Measurements from ENCODE around the gene MAGOH. TPM values are rescaled to one million over a fixed set of nuclear protein-coding genes. Genes with fewer than 3 reads are reported as not detected.
"Not testable (repeated sequence)": the region's sequence is repeated elsewhere in the genome, so short reads cannot be mapped to it uniquely, and the experiment has no call there.

MAGOH gene
- 100 to 1,000 TPM in 2 of 3 donors, 10 to 100 TPM in 1; 63.4 to 109 (median 109) TPM for polyA plus RNA-seq

DNA sequence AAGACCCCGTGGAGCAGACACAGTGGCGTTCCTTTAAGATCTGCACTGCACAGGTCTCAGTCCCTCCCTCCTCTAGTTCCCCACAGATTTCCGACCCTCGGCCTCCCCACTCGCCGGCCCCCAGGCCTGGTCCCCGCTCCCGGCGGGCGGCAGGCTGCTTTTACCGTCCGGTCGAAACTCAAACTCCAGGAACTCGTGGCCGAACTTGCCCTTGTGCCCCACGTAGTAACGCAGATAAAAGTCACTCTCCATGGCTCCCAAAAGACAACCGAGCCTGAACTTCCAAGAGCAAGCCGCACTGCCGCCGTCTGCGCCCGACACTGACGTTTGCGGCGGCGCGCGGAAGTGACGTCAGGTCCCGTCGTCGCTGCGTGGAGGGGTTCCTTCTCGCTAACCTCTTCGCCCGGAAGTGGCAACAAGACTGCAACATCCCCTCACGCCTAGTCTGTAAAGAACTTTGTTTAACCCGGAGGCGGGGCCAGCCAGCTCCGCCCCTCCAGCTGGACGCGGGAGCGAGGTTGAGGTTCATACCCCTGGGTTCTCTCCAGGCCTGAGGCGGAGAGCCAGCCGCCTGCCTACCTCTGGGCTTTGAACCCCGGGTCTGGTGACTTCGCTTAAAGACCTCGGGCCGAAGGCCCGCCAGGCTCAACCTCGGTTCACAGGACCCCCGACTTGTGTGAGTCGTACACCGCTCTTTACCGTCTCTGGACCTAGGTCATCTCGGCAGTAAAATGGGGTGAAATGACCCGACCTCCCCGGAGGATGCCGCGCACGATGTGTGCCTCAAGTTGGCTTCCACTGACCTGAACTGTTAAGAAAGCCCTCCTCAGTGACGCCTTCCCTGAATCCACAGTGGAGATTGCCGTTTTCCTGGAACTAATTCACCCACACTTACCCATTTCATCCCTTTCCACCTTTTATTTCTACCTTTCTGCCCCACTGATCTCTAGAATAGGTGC is at the start of gene MAGOH:
TSS of gene MAGOH (minus strand) at position 322 of the 959 bp plus-strand sequence. CDS start at position 252, 70 bp downstream.
- Mint-ChIP-seq H3K4me3 (peak within 1 kb of the TSS; percentile 97 to 98 (median 98)), H3K36me3 (peaks cover 5 to 14% (median 10%) of the 10 kb centered on the region in 3 donors), H3K27ac (peak within 1 kb of the TSS; percentile 96 to 99 (median 98)), H3K4me1 (peaks cover 31 to 34% of the 10 kb centered on the region in 2 donors), H3K27me3 (ENCODE audit: low read depth in 3 of 3) (peaks cover 5 to 8% (median 6%) of the 10 kb centered on the region in 3 donors), H3K9me3 (no peaks in the 10 kb centered on the region)
- DNase-seq = peak; percentile 95 to 96 (median 95)

DNA sequence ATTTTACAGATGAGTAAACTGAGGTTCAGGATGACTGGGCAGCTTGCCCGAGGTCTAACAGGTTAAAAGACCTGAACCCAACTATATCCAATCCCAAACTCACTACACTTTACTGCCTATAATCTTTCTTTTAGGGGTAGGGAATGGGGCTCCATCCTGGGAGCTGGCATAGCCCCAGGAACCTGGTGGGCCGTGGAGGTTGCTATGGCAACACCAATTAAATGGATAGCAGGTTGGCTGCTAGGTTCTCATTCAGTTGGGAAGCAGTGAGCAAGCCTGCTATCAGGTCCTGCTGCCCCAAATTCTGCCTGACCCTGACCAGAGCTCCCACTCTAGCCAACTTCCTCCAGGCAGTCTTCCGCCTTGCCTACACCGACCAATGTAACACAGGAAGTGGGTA is 48.6 kb upstream of the MAGOH start:
- Mint-ChIP-seq H3K9me3 (no peaks in the 10 kb centered on the region), H3K36me3 (peaks cover 0 to 5% (median 0%) of the 10 kb centered on the region in 3 donors), H3K4me1 (peaks cover 18 to 22% of the 10 kb centered on the region in 2 donors), H3K27ac (peak overlapping the region in 1 of 6 donors; percentile 65), H3K27me3 (ENCODE audit: low read depth in 3 of 3) (no peaks in the 10 kb centered on the region), H3K4me3 (no peak overlapping the region)
- no peak for DNase-seq

DNA sequence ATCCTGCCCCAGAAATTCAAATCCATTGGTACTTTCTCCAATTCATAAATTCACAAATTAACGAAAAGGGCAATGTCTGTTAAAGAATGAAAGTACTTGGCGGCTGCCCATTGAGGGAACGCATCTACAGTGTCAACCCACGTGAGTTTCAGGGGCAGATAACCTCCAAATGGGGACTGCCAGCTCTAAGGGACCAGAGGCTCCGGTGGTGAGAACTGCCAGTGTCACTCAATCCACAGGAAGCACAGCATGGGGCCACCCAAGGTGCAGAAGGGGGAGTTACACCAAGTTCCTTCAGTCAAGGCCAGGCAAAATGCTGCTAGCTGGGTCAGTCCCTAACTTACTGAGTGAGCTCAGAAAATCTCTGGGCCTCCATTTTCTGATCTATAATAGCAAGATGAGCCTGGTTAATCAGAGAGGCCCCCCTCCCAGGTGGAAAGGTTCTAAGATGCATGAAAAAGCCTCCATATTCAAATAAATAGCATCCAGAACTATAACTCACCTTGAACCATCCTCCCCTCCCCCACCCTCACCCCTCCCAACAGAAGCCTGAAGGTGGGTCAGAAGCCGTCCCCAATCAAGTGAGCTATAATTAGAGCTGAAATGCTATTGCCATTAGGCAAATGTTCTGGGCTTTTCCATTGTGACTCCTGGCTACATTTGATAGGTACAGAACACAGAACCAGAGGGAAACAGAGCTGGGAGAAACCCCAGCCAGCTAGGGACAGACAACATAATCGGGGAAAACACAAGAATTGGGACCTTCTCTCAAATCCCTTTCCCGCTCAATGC is 47.8 kb upstream of the MAGOH start:
- H3K4me3 Mint-ChIP-seq = peak overlapping the region in 1 of 5 donors; percentile 23
- no peak overlapping the region for H3K27ac Mint-ChIP-seq
- peak; percentile 7 to 28 (median 21) for DNase-seq
- no peaks in the 10 kb centered on the region for H3K9me3 Mint-ChIP-seq
- H3K27me3 Mint-ChIP-seq (ENCODE audit: low read depth in 3 of 3) = no peaks in the 10 kb centered on the region
- H3K36me3 Mint-ChIP-seq = peaks cover 0 to 5% (median 3%) of the 10 kb centered on the region in 3 donors
- peaks cover 18 to 22% of the 10 kb centered on the region in 2 donors for H3K4me1 Mint-ChIP-seq

DNA sequence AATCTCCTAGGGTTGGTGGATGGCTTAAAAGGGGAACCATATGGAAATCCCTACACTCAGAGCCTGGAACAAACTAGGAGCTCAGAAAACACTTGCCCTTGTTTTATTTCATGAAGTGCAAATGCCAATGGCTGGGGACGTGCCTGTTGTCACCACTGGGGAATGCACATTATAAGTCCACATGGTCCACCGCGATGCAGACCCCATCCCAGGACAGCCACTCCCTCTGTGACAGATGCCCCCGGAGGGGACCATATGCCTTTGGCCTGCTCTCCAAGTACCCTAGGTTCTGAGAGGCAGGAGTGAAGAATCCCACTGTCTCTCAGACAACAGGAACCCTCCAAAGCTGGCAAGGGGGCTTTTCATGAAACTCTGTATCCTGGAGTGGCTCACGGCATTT is 47.2 kb upstream of the MAGOH start:
- no peaks in the 10 kb centered on the region for H3K9me3 Mint-ChIP-seq
- H3K4me1 Mint-ChIP-seq = peaks cover 18 to 22% of the 10 kb centered on the region in 2 donors
- H3K27me3 Mint-ChIP-seq (ENCODE audit: low read depth in 3 of 3) = no peaks in the 10 kb centered on the region
- H3K4me3 Mint-ChIP-seq = no peak overlapping the region
- H3K36me3 Mint-ChIP-seq = peaks cover 0 to 5% (median 3%) of the 10 kb centered on the region in 3 donors
- DNase-seq = no peak
- no peak overlapping the region for H3K27ac Mint-ChIP-seq

DNA sequence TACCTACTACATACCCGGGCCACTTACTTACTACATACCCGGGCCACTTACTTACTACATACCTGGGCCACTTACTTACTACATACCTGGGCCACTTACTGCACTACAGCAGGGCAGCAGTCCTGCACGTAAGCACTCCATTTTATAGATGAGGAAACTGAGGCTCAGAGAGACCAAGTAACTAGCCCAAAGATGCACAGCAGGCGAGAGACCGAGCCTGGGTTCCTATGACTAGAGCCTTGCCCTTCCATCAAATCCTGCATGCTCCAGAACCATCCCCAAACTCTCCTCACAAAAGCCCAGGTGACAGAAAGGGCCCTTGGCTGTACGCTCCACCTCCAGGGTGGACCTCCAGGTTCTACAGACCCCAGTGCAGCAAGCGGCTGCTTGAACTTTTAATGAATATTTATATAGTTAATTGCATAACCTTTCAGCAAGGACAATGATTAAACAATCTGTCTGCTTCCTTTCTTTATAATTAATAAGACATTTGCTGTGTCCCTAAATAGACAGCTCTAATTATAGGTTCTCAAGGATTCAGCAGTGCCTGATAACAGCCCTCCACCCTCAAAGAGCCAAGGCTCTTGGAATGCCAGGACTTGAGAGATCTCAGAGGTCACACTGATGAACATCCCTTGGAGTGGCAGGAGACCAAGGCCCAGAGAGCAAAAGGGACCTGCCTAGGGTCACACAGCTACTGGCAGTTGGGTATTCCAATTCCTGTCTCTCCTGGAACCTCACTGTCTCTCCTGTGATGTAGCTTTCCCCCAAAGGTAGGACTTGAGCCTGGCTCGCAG is 46.1 kb upstream of the MAGOH start:
- Mint-ChIP-seq H3K36me3 (peaks cover 0 to 3% (median 0%) of the 10 kb centered on the region in 3 donors), H3K27me3 (ENCODE audit: low read depth in 3 of 3) (no peaks in the 10 kb centered on the region), H3K27ac (peak overlapping the region in 1 of 6 donors; percentile 30), H3K4me3 (no peak overlapping the region), H3K9me3 (no peaks in the 10 kb centered on the region), H3K4me1 (peaks cover 18 to 22% of the 10 kb centered on the region in 2 donors)
- no peak for DNase-seq

DNA sequence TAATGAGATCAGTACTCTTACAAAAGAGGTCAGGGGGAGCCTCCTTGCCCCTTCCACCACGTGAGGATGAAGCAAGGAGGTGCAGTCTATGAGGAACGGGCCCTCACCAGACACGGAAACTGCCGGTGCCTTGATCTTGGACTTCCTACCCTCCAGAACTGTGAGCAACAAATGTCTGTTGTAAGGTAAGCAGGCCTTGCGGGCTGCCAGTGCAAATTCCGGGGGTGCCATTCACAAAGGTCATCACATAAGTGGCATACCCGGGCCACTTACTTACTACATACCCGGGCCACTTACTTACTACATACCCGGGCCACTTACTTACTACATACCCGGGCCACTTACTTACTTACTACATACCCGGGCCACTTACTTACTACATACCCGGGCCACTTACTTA is 44.8 kb upstream of the MAGOH start:
- not testable (repeated sequence) for H3K4me3 Mint-ChIP-seq; H3K27me3 Mint-ChIP-seq (ENCODE audit: low read depth in 3 of 3); H3K9me3 Mint-ChIP-seq; H3K36me3 Mint-ChIP-seq; H3K27ac Mint-ChIP-seq; DNase-seq
- peaks cover 18 to 22% of the 10 kb centered on the region in 2 donors for H3K4me1 Mint-ChIP-seq

DNA sequence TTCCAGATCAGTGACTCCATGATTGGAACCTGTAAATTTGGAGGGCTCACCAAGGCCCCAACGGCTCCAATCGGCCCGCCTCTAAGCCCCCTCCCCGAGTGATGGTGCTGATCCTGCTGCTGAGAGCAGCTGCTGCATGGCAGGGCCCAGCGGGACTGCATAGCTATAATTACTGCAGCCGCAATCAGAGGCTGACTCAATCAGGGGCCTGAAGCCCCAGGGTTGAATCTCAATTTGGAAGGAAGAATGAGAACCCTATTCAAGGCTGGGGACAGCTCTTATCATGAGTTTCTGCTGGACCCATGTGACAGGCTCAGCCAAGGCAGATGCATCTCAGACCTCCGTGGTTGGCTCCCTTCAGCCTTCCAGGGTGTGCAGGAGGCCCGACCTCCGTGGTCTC is 42.8 kb upstream of the MAGOH start:
- H3K4me1 Mint-ChIP-seq = peaks cover 4 to 8% of the 10 kb centered on the region in 2 donors
- H3K27ac Mint-ChIP-seq = peak overlapping the region in 1 of 6 donors; percentile 79
- DNase-seq = no peak
- H3K36me3 Mint-ChIP-seq = peaks cover 3 to 6% (median 3%) of the 10 kb centered on the region in 3 donors
- H3K4me3 Mint-ChIP-seq = no peak overlapping the region
- no peaks in the 10 kb centered on the region for H3K9me3 Mint-ChIP-seq
- H3K27me3 Mint-ChIP-seq (ENCODE audit: low read depth in 3 of 3) = no peaks in the 10 kb centered on the region

DNA sequence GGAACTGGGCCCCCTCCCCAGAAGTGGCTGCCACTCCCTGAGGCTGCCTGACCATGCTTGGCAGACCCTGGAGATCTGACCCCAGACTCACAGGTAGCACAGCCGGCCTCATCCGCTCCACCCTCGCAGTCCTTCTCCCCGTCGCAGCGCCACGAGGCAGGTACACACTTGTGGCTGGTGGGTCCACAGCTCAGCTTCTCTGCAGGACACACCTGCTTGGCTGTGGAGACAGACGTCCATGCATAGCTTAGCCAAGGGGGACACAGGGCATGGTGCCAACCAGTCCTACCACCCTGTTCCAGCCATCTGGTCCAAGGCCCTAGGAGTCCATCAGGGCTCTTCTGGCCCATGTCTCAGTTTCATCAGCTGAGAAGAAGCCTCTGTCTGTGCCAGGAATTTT is 42.2 kb upstream of the MAGOH start:
- no peak overlapping the region for H3K4me3 Mint-ChIP-seq
- no peak for DNase-seq
- H3K27me3 Mint-ChIP-seq (ENCODE audit: low read depth in 3 of 3) = no peaks in the 10 kb centered on the region
- no peak overlapping the region for H3K27ac Mint-ChIP-seq
- H3K36me3 Mint-ChIP-seq = peaks cover 3 to 6% (median 3%) of the 10 kb centered on the region in 3 donors
- peaks cover 0 to 2% of the 10 kb centered on the region in 2 donors for H3K4me1 Mint-ChIP-seq
- H3K9me3 Mint-ChIP-seq = no peaks in the 10 kb centered on the region

DNA sequence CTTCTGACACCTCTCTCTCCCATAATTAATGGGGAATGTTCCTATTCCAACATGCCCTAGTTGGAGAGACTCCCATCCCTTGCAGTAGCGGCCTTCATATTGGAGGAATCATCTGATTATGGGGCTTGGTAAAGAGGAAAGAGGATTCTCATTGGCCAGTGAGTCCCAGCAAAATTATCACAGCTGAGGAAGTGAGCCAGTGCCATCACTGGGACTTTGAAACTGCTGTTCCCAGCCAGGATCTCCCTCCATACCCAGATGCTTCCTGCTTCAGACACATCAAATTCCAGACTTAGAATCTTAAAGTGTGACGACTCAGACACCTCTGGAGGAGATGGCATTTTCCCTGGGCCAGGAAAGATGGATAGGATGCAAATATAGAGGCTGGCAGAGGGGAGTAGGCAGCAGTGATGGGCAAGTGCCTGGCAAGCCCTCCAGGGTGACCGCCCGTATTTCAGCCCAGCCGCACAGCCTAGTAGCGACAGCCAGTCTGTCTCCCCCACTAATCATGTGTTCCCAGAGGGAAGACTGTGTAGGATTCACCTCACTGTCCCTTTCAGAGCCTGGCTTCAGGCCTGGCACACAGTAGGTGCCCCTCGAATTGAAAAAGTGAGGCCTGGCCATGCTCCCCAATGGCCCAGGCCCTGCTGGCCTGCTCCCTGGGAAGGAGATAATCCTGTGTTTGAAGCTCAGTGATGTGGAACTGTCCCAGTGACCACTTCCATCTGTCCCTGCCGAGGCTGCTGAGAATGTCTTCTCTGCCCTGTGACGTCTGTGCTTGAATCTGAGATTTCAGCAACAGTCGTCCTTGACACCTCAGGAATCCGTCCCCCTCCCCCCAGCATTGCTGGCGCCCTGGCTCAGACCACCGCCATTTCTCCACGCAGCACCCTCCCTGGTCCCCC is 41.2 kb upstream of the MAGOH start:
- no peaks in the 10 kb centered on the region for H3K9me3 Mint-ChIP-seq
- H3K36me3 Mint-ChIP-seq = peaks cover 3 to 6% (median 3%) of the 10 kb centered on the region in 3 donors
- no peaks in the 10 kb centered on the region for H3K27me3 Mint-ChIP-seq (ENCODE audit: low read depth in 3 of 3)
- no peak overlapping the region for H3K27ac Mint-ChIP-seq
- H3K4me3 Mint-ChIP-seq = no peak overlapping the region
- DNase-seq = no peak
- peaks cover 0 to 1% of the 10 kb centered on the region in 2 donors for H3K4me1 Mint-ChIP-seq

DNA sequence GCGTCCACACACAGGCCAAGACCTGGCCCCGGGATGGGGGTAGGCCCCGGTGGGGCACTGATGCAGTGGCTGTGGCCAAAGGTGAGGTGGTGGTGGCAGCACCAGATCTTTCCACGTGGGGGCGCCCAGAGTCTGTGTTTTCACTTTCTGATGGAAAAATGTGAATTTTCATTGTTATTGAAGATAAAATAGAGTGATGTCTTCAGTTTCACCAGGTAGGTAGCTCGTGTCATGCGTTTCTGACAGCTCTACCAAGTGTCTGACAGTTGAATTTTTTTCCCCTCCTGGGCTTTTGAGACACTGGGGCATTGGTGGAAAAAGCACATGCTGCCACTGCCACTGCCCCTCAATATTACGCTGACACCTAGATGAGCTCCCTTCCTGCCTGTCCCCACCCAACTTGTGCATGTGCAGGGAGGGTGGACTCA is 40.0 kb upstream of the MAGOH start:
- Mint-ChIP-seq H3K9me3 (no peaks in the 10 kb centered on the region), H3K4me1 (peaks cover 0 to 1% of the 10 kb centered on the region in 2 donors), H3K27me3 (ENCODE audit: low read depth in 3 of 3) (no peaks in the 10 kb centered on the region), H3K36me3 (peaks cover 3 to 14% (median 3%) of the 10 kb centered on the region in 3 donors), H3K4me3 (no peak overlapping the region), H3K27ac (peak overlapping the region in 1 of 6 donors; percentile 46)
- DNase-seq = peak; percentile 43 to 65 (median 51)

DNA sequence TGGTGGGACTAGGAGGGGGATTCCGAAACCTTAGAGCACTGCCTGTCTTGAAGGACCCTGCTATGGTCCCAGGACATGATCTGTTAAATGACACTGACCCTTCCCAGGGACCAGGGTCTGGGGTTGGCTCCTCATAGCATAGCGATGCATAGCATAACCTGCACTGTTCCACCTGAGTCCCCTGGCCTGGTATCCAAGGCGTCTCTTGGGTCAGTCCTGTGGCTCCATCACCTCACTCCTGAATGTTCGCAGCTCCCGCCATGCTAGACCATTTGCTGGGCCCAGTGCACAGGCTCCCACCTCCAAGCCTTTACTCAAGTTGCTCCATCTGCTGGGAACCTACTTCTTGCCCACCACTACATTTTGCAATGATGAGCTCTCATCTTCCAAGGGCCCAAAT is 39.0 kb upstream of the MAGOH start:
- Mint-ChIP-seq H3K27ac (no peak overlapping the region), H3K27me3 (ENCODE audit: low read depth in 3 of 3) (no peaks in the 10 kb centered on the region), H3K36me3 (peaks cover 3 to 16% (median 3%) of the 10 kb centered on the region in 3 donors), H3K4me1 (peaks cover 0 to 1% of the 10 kb centered on the region in 2 donors), H3K9me3 (no peaks in the 10 kb centered on the region), H3K4me3 (no peak overlapping the region)
- no peak for DNase-seq

DNA sequence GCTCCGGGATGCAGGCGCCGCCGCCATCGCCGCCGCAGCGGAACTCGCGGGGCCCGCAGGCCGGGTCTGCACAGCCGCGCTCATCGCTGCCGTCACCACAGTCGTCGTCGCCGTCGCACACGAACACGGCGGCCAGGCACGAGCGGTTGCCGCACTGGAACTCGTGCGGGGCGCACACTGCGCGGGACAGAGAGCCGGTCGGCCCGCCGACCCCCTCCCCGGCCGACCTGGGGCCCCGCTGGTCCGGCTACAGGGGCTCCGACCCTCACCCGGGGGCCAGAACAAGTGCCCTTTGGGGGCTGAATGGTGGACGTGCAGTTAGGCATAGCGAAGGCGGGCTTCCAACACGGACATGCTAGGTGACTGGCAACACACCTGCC is 38.6 kb upstream of the MAGOH start:
- Mint-ChIP-seq H3K4me3 (no peak overlapping the region), H3K27me3 (ENCODE audit: low read depth in 3 of 3) (no peaks in the 10 kb centered on the region), H3K4me1 (peaks cover 0 to 1% of the 10 kb centered on the region in 2 donors), H3K9me3 (no peaks in the 10 kb centered on the region), H3K27ac (no peak overlapping the region), H3K36me3 (peaks cover 3 to 16% (median 6%) of the 10 kb centered on the region in 3 donors)
- no peak for DNase-seq

Measured in immature natural killer cell (primary cell).